H1 (cell line): ENCODE results near the gene CPA2. TPM values are rescaled to one million over a fixed set of nuclear protein-coding genes. Genes with fewer than 3 reads are reported as not detected.

Experiments
- CTCF ChIA-PET: fragments of 300-600 bp; sonication (Branson Sonifier 250); formaldehyde crosslinking; loops from one replicate; lab custom pipeline; 2021; ENCODE audit not compliant: partially characterized antibody; lab: Charles Lee
- POLR2A ChIA-PET: fragments of 300-600 bp; sonication (Branson Sonifier 250); formaldehyde crosslinking; loops from one replicate; lab custom pipeline; 2021; ENCODE audit warnings: inconsistent platforms; ENCODE audit not compliant: partially characterized antibody; lab: Charles Lee
- DNase-seq, 2 experiments: peaks; one replicate each; pipeline versions ENCODE4 v3.0.0 to v3.0.0-alpha.2; 2010 to 2022; ENCODE audit warnings: low spot score in 2 of 2, low read depth in 1 of 2, mixed read lengths in 1 of 2
- FAIRE-seq: peaks from 2 replicates; lab custom pipeline; 2011; peaks lifted over from hg19 to GRCh38; lab: Jason Lieb, UNC
- H2AFZ ChIP-seq: 2 replicates; pipeline ENCODE4 v1.8.1; 2012; ENCODE audit warnings: low read length, inconsistent platforms
- H2AK5ac ChIP-seq: 2 replicates; pipeline ENCODE4 v1.6.1; 2013; ENCODE audit warnings: low read depth, low read length
- H2BK120ac ChIP-seq: replicated peaks from 2 replicates; pipeline ENCODE3; 2013; ENCODE audit warnings: low read depth, low read length, inconsistent platforms
- H2BK12ac ChIP-seq: 2 replicates; pipeline ENCODE4 v1.6.1; 2013; ENCODE audit warnings: low read depth, low read length
- H2BK15ac ChIP-seq: 2 replicates; pipeline ENCODE4 v1.6.1; 2013; ENCODE audit warnings: low read length
- H2BK20ac ChIP-seq: 2 replicates; pipeline ENCODE4 v1.6.1; 2013; ENCODE audit warnings: low read length
- H2BK5ac ChIP-seq: 2 replicates; pipeline ENCODE4 v1.6.1; 2013; ENCODE audit warnings: low read depth, low read length
- H3K14ac ChIP-seq: 2 replicates; pipeline ENCODE4 v1.6.1; 2013; ENCODE audit warnings: inconsistent platforms; ENCODE audit not compliant: insufficient read length
- H3K18ac ChIP-seq: 2 replicates; pipeline ENCODE4 v1.6.1; 2013; ENCODE audit warnings: low read length; ENCODE audit errors: extremely low read depth
- H3K23ac ChIP-seq: 2 replicates; pipeline ENCODE4 v1.6.1; 2013; ENCODE audit warnings: inconsistent platforms; ENCODE audit not compliant: insufficient read length
- H3K23me2 ChIP-seq: 2 replicates; pipeline ENCODE4 v1.6.1; 2013; ENCODE audit warnings: low read depth, low read length
- H3K27ac ChIP-seq: 2 replicates; pipeline ENCODE4 v1.6.1; 2011; ENCODE audit warnings: low read depth, low read length, inconsistent platforms
- H3K27me3 ChIP-seq, 4 experiments: replicated peaks in 1 of 4; 1 replicate in 1 of 4; 2 replicates in 3 of 4; pipeline versions ENCODE4 v1.6.1 to v1.8.1; 2011 to 2013; ENCODE audit warnings: low read length in 3 of 4, mild to moderate bottlenecking in 3 of 4, inconsistent platforms in 2 of 4, mixed read lengths in 2 of 4, moderate library complexity in 1 of 4; ENCODE audit not compliant: control insufficient read depth in 3 of 4, insufficient read depth in 3 of 4; ENCODE audit errors: extremely low read depth in 1 of 4
- H3K36me3 ChIP-seq, 4 experiments: 2 replicates each; pipeline versions ENCODE4 v1.6.1 to v1.8.1; 2011 to 2013; ENCODE audit warnings: mild to moderate bottlenecking in 4 of 4, low read length in 3 of 4, moderate library complexity in 2 of 4, control low read depth in 1 of 4, inconsistent platforms in 1 of 4; ENCODE audit not compliant: insufficient read depth in 4 of 4, control insufficient read depth in 2 of 4
- H3K4ac ChIP-seq: replicated peaks from 2 replicates; pipeline ENCODE3; 2013; ENCODE audit warnings: low read length, low read depth, mixed read lengths, inconsistent platforms; ENCODE audit not compliant: insufficient read length
- H3K4me1 ChIP-seq, 4 experiments: replicated peaks in 1 of 4; 1 replicate in 1 of 4; 2 replicates in 3 of 4; pipeline versions ENCODE4 v1.6.1 to v1.8.1; 2011 to 2013; ENCODE audit warnings: low read length in 3 of 4, inconsistent platforms in 2 of 4, mixed read lengths in 1 of 4; ENCODE audit not compliant: insufficient read depth in 4 of 4, control insufficient read depth in 3 of 4
- H3K4me2 ChIP-seq, 2 experiments: 2 replicates each; pipeline versions ENCODE4 v1.6.1 to v1.8.1; 2011 to 2013; ENCODE audit warnings: low read depth in 2 of 2, low read length in 2 of 2, control low read depth in 1 of 2, inconsistent platforms in 1 of 2, mild to moderate bottlenecking in 1 of 2; ENCODE audit not compliant: insufficient read depth in 1 of 2
- H3K4me3 ChIP-seq, 4 experiments: fragments of 200-600, 300-600 bp in 1 of 4; sonication (generic), shearing (Covaris generic), sonication (Bioruptor Twin) in 1 of 4; 2 replicates each; pipeline versions ENCODE4 v1.5.1 to v1.8.1; 2011 to 2016; ENCODE audit warnings: low read length in 4 of 4, low read depth in 3 of 4, control low read depth in 2 of 4, inconsistent platforms in 2 of 4, mild to moderate bottlenecking in 2 of 4, mixed read lengths in 1 of 4, moderate library complexity in 1 of 4; ENCODE audit not compliant: insufficient read depth in 2 of 4; ENCODE audit errors: extremely low read depth in 1 of 4
- H3K56ac ChIP-seq: replicated peaks from 2 replicates; pipeline ENCODE3; 2013; ENCODE audit warnings: low read depth, mild to moderate bottlenecking, mixed read lengths, low read length, inconsistent platforms; ENCODE audit not compliant: insufficient read length
- H3K79me1 ChIP-seq: 2 replicates; pipeline ENCODE4 v1.6.1; 2013; ENCODE audit warnings: low read depth, low read length, control low read depth
- H3K79me2 ChIP-seq, 2 experiments: 2 replicates each; pipeline versions ENCODE4 v1.6.1 to v1.8.1; 2012 to 2013; ENCODE audit warnings: low read length in 2 of 2, mild to moderate bottlenecking in 2 of 2, inconsistent platforms in 1 of 2; ENCODE audit not compliant: insufficient read depth in 2 of 2, control insufficient read depth in 1 of 2
- H3K9ac ChIP-seq, 4 experiments: replicated peaks in 1 of 4; 1 replicate in 1 of 4; 2 replicates in 3 of 4; pipeline versions ENCODE4 v1.6.1 to v1.8.1; 2011 to 2013; ENCODE audit warnings: low read depth in 3 of 4, low read length in 3 of 4, control low read depth in 2 of 4, mild to moderate bottlenecking in 2 of 4, moderate library complexity in 2 of 4, inconsistent platforms in 1 of 4; ENCODE audit errors: extremely low read depth in 1 of 4
- H3K9me3 ChIP-seq, 2 experiments: 2 replicates each; pipeline versions ENCODE4 v1.6.1 to v1.8.1; 2012 to 2013; ENCODE audit warnings: mild to moderate bottlenecking in 2 of 2, moderate library complexity in 2 of 2, control low read depth in 1 of 2, inconsistent platforms in 1 of 2, low read depth in 1 of 2, low read length in 1 of 2, mixed read lengths in 1 of 2; ENCODE audit not compliant: insufficient read depth in 2 of 2
- H4K20me1 ChIP-seq, 2 experiments: replicated peaks in 1 of 2; 2 replicates each; pipeline versions ENCODE3 to v1.8.1; 2011 to 2013; ENCODE audit warnings: inconsistent platforms in 2 of 2, low read length in 2 of 2, mild to moderate bottlenecking in 1 of 2; ENCODE audit not compliant: insufficient read depth in 2 of 2, control insufficient read depth in 1 of 2
- H4K5ac ChIP-seq: 2 replicates; pipeline ENCODE4 v1.6.1; 2013; ENCODE audit warnings: low read length, low read depth, mixed read lengths, inconsistent platforms; ENCODE audit not compliant: insufficient read length
- H4K8ac ChIP-seq: 2 replicates; pipeline ENCODE4 v1.8.0; 2013; ENCODE audit warnings: mild to moderate bottlenecking, moderate library complexity, low read length, inconsistent platforms; ENCODE audit not compliant: insufficient read depth; ENCODE audit errors: extremely low read depth
- H4K91ac ChIP-seq: replicated peaks from 2 replicates; pipeline ENCODE3; 2013; ENCODE audit warnings: low read length, mixed read lengths, inconsistent platforms; ENCODE audit not compliant: insufficient read length
- CHD1 ChIP-seq: IDR thresholded peaks from 2 replicates; pipeline ENCODE4 v1.6.1; 2012; ENCODE audit warnings: low read depth, low read length, improper control_type of control experiment
- E2F6 ChIP-seq: IDR thresholded peaks from 2 replicates; pipeline ENCODE4 v1.6.1; 2012; ENCODE audit warnings: inconsistent platforms
- JUN ChIP-seq: IDR thresholded peaks from 2 replicates; pipeline ENCODE4 v1.6.1; 2011; ENCODE audit warnings: low read depth, mild to moderate bottlenecking, improper control_type of control experiment, low read length
- KDM1A ChIP-seq: fragments of 200-600, 300-600 bp; sonication (generic); IDR thresholded peaks from 2 replicates; pipeline ENCODE4 v1.7.1; 2016; ENCODE audit warnings: mild to moderate bottlenecking, low read length, borderline replicate concordance
- MAX ChIP-seq: IDR thresholded peaks from 2 replicates; pipeline ENCODE4 v1.6.1; 2012; ENCODE audit warnings: inconsistent platforms
- RBBP5 ChIP-seq: IDR thresholded peaks from 2 replicates; pipeline ENCODE4 v1.7.1; 2012; ENCODE audit warnings: low read depth, mild to moderate bottlenecking, inconsistent platforms, low read length, moderate library complexity, borderline replicate concordance
- SAP30 ChIP-seq: fragments of 300-600 bp; sonication (generic); IDR thresholded peaks from 2 replicates; pipeline ENCODE4 v1.7.1; 2012; ENCODE audit warnings: low read length, moderate library complexity, mild to moderate bottlenecking, inconsistent platforms; ENCODE audit not compliant: insufficient read depth, insufficient replicate concordance
- SIX5 ChIP-seq: IDR thresholded peaks from 2 replicates; pipeline ENCODE4 v1.6.1; 2011; ENCODE audit warnings: mild to moderate bottlenecking, low read depth, low read length
- TAF1 ChIP-seq: IDR thresholded peaks from 2 replicates; pipeline ENCODE4 v1.6.1; 2011; ENCODE audit warnings: mild to moderate bottlenecking, low read depth, low read length
- TAF7 ChIP-seq: optimal IDR thresholded peaks from 2 replicates; pipeline ENCODE3; 2011; ENCODE audit warnings: low read depth, mild to moderate bottlenecking, inconsistent platforms, low read length, moderate library complexity, borderline replicate concordance
- TBP ChIP-seq: IDR thresholded peaks from 2 replicates; pipeline ENCODE4 v1.6.1; 2011; ENCODE audit warnings: low read depth, low read length, improper control_type of control experiment
- TCF12 ChIP-seq: IDR thresholded peaks from 2 replicates; pipeline ENCODE4 v1.6.1; 2011; ENCODE audit warnings: low read depth, mild to moderate bottlenecking, low read length
- USF2 ChIP-seq: IDR thresholded peaks from 2 replicates; pipeline ENCODE4 v1.6.1; 2011; ENCODE audit warnings: low read length, improper control_type of control experiment
- WGBS, 2 experiments: shearing (Covaris generic) in 1 of 2; methylation state at CpG; one replicate each; pipeline versions ENCODE4 v1.1.6 to v1.1.7; 2013 to 2015; ENCODE audit warnings: low lambda C conversion rate in 2 of 2, mixed read lengths in 2 of 2, inconsistent platforms in 1 of 2, low coverage in 1 of 2, missing lambda C conversion rate in 1 of 2; ENCODE audit not compliant: insufficient replicate concordance in 2 of 2, insufficient coverage in 1 of 2, insufficient read length in 1 of 2; ENCODE audit errors: extremely low coverage in 1 of 2, missing lambda C conversion rate in 1 of 2; 5-methylcytosine and 5-hydroxymethylcytosine counted together
- polyA plus RNA-seq, 7 experiments: library from polyadenylated mRNA; depleted of rRNA in 3 of 7; stranded (reverse) in 5 of 7; unstranded in 2 of 7; fragments of >200 nt in 5 of 7; fragments of 200-250 nt in 2 of 7; gene quantifications; 1 replicate in 5 of 7; 2 replicates in 1 of 7; 4 replicates in 1 of 7; pipeline versions ENCODE4 v1.2.1 to v1.2.3, GENCODE V29; 2011 to 2013; ENCODE audit warnings: missing spikeins in 2 of 7, mixed read lengths in 2 of 7
- total RNA-seq: library from RNA; stranded (reverse); fragmentation: NEBNext Ultra II Directional; extraction: Animal tissue kit (Norgen Biotek cat#: 25700); gene quantifications from 2 replicates; pipeline ENCODE4 v1.2.1, GENCODE V29; 2021

CPA2 gene
- total and polyA plus RNA-seq, 2 of the 8 experiments (the other 6 are each of a cell fraction or from before 2014, with no cell fraction given) = 0.21 TPM; not detected in 1

GRCh38 chr7:130221746-130222145, 44.9 kb upstream of the CPA2 start:
- no peak overlapping the region for H3K56ac ChIP-seq
- H2BK5ac ChIP-seq = no peak overlapping the region
- H3K23ac ChIP-seq = no peak overlapping the region
- no peak overlapping the region for H3K9ac ChIP-seq
- H3K4me3 ChIP-seq = no peak overlapping the region
- H3K79me2 ChIP-seq = no peaks in the 10 kb centered on the region
- no peak overlapping the region for H3K14ac ChIP-seq
- ChIA-PET POLR2A (interaction anchor here (0.7 kb wide), 1 partner anchor 17 kb away, joined by 3 read pairs; the partner anchor contains the start of gene TMEM209), CTCF (interaction anchor here (0.7 to 1.1 kb wide), 4 partner anchors 10 to 102 kb away, joined by 3 to 4 read pairs (median 3); no protein-coding TSS in a partner anchor)
- H2AK5ac ChIP-seq = no peak overlapping the region
- no peaks in the 10 kb centered on the region for H3K23me2 ChIP-seq
- H4K8ac ChIP-seq = no peak overlapping the region
- H3K4ac ChIP-seq = no peak overlapping the region
- no peak overlapping the region for H2BK20ac ChIP-seq
- H3K18ac ChIP-seq = no peak overlapping the region
- H3K27me3 ChIP-seq = no peaks in the 10 kb centered on the region
- no peak overlapping the region for H3K27ac ChIP-seq
- H4K20me1 ChIP-seq = no peaks in the 10 kb centered on the region
- no peak overlapping the region for H4K91ac ChIP-seq
- no peak overlapping the region for H2AFZ ChIP-seq
- 80% methylated on average over 1 of the region's 4 CpGs; no CpG with 5 or more reads in 1 of the 2 experiments for WGBS, 2 experiments
- no peak for FAIRE-seq
- H3K4me1 ChIP-seq = no peaks in the 10 kb centered on the region
- H2BK120ac ChIP-seq = no peak overlapping the region
- H3K36me3 ChIP-seq = no peaks in the 10 kb centered on the region
- no peak overlapping the region for H2BK12ac ChIP-seq
- H2BK15ac ChIP-seq = no peak overlapping the region
- H3K9me3 ChIP-seq = no peaks in the 10 kb centered on the region
- no peak overlapping the region for H3K4me2 ChIP-seq
- DNase-seq = no peak
- H4K5ac ChIP-seq = no peak overlapping the region
- H3K79me1 ChIP-seq = no peaks in the 10 kb centered on the region
- no peak for TF ChIP-seq SIX5
- TF ChIP-seq TBP = no peak
- TF ChIP-seq E2F6 = no peak
- TF ChIP-seq USF2 = no peak
- TF ChIP-seq JUN = no peak
- no peak for TF ChIP-seq TCF12
- no peak for TF ChIP-seq TAF7
- no peak for TF ChIP-seq SAP30
- TF ChIP-seq KDM1A = no peak
- TF ChIP-seq TAF1 = no peak
- no peak for TF ChIP-seq MAX
- TF ChIP-seq RBBP5 = no peak
- no peak for TF ChIP-seq CHD1
